ENCODE results near the gene PARP1.
"Not testable (repeated sequence)": the region's sequence is repeated elsewhere in the genome, so short reads cannot be mapped to it uniquely, and the experiment has no call there.

The PARP1 gene

DNA sequence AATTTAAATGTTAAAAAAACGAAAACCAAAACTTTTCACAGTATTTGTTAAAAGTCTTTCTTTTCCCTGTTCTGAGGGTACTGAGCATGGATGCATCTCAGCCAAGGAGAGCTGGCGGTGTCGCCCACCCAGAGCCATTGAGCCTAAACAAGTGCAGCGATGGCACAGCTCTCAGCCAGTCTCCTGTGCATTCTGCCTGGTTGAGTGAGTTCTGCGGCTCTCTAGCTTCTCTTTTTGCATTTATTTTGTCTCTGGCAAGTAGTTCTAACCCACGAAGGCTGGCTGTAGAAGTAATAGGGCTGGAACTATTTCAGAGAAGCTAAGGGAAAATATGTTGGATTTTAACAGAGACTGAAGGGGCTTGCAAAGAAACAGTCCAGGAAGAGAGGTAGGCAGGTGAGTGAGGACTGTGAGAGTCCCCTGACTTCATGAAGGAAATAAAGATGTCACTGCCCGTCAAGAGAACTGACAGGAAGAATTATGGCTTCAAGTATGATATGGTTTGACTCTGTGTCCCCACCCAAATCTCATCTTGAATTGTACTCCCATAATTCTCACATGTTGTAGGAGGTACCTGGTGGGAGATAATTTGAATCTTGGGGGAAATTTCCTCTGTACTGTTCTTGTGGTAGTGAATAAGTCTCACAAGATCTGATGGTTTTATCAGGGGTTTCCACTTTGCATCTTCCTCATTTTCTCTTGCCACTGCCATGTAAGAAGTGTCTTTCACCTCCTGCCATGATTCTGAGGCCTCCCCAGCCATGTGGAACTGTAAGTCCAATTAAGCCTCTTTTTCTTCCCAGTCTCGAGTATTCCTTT, 63.2 kb downstream of the PARP1 start:
- DNase-seq = no peak

DNA sequence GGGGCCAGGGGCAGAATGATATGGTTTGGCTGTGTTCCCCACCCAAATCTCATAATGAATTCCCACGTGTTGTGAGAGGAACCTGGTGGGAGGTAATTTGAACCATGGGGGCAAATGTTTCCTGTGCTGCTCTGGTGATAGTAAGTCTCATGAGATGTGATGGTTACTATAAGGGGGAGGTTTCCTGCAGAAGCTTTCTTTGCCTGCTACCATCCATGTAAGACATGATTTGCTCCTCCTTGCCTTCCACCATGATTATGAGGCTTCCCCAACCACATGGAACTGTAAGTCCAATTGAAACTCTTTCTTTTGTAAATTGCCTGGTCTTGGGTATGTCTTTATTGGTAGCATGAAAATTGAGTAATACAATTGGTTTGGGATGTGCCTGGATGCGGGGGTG, 65.2 kb downstream of the PARP1 start:
- DNase-seq = no peak

DNA sequence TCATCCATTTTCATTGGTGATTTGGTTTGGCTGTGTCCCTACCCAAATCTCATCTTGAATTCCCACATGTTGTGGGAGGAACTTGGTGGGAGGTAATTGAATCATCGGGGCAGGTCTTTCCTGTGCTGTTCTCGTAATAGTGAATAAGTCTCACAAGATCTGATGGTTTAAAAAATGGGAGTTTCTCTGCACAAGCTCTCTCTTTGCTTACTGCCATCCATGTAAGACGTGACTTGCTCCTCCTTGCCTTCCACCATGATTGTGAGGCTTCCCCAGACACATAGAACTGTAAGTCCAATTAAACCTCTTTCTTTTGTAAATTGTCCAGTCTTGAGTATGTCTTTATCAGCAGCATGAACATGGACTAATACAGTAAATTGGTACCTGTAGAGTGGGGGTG, 67.8 kb downstream of the PARP1 start:
- DNase-seq = not testable (repeated sequence)

DNA sequence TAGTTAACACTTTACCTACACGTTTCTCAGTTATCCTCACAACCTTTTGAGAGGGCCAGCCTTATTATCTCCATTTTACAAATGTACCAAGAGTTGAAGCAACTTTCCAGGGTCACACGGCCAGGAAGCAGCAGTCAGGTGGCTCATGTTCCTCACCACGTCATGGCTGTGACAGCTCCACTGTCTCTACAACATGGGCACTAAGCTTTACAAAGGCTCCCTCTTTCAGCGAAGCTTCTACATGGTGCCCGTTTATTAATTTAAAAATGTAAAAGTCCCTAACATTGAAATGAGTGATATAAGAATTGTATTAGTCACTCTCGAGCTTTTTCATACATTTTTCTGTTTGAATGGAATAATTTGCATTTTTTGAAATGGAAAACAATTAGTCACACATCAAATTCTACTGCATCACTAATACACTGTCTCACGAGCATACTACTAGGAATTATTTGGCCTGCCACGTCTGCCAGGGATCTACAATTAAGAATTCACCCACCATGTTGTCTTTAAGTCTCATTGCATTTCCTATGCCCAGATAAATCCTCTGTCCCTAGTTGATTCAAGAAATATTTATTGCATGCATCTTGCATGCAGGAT, 70.5 kb downstream of the PARP1 start:
- no peak for DNase-seq

DNA sequence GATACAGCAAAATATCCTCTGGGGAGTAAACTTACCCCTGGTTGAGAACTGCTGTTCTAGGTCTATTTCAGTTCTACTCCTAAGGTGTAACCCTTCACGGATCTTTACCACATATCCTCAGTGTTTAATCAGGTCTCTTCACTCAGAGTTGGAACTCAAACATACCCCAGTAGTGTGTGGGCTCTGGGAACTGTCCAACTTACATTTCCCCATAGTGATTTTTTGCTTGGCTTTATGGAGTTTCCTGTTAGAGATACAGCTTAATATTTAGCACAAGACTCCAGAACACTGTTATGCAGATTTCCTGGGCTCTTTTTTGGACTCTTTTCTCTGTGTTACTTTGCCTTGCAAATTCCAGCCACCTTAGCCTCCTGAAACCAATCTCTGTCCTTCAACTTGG, 72.2 kb downstream of the PARP1 start:
- no peak for DNase-seq

DNA sequence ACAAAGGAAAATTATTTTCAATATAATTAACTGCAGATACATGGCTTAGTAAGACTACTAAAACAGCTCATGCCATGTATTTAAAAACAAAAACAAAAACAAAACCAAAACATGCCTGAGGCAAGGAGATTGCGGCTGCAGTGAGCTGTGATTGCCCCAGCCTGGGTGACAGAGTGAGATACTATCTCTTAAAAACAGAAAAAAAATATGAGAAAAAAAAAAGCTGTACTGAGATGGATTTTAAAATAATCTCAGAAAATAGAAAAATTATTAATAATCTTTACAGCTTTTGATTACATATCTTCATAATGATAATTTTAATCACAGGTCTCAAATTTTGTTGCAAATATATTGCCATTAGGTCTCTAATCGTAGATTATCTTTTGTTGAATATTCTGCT, 74.9 kb downstream of the PARP1 start:
- DNase-seq = no peak

DNA sequence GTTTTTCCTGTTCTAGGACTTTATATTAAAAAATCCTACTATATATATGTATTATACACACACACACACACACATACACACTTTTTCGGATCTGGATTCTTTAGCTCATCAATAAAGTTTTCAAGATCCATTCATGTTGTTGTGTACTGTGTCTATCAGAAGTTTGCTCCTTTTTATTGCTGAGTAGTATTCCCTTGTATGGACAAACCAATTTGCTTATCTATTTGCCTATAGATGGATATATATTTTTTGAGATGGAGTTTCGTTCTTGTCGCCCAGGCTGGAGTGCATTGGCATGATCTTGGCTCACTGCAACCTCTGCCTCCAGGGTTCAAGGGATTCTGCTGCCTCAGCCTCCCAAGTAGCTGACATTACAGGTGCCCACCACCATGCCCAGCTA, 78.7 kb downstream of the PARP1 start:
- DNase-seq = no peak

DNA sequence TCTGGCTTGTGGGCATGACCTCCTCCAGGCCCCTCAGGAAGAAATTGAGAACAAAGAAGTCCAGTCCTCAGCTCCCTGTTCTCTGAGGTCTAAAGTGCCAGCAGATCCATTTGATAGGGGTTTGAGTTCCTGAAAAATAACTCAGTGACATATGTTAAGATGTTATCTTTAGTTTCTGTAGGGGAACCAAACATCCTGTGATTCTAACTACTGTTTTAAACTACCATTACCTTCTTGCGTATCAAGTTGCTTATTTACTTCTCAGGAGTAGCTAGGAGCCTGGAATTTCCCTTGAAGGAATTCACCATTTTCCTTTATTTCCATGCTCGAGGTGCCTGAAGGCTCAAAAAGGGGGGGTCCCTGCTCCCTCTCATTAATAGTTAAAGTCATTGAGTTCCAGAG, 80.1 kb downstream of the PARP1 start:
- DNase-seq = no peak

DNA sequence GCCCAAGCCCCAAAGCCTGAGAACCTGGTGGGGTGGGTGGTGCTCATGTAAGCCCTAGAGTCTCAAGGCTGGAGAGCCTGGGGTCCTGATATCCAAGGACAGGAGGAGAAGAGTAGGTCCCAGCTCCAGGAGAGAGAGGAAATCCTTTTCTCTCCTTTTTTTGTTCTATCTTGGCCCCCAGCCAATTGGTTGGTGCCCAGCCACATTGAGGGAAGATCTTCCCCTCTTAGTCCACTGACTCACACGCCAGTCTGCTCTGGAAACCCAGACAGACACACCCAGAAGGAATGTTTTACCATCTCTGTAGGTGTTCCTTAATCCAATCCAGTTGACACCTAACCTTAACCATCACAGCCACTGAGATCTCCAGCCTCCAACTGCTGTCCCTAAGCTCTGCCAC, 82.7 kb downstream of the PARP1 start:
- no peak for DNase-seq

DNA sequence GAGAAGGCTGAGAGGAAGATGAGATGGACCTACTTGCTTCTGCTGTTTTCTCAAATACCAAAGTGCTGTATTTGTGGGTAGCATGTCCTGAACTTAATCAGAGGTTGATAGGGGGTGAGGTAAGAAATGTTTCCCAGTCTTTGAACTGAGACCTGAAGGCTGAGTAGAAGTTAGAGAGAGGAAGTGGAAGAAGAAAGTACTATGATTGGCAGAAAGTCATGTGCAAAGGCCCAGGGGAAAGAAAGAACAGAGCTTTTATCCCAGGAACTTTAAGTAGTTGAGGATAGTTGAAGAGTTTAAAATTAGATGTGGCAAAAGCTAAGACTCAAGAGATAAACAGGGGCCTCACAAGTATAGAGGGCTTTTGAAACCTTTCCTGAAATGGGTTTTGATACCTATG, 83.4 kb downstream of the PARP1 start:
- no peak for DNase-seq

DNA sequence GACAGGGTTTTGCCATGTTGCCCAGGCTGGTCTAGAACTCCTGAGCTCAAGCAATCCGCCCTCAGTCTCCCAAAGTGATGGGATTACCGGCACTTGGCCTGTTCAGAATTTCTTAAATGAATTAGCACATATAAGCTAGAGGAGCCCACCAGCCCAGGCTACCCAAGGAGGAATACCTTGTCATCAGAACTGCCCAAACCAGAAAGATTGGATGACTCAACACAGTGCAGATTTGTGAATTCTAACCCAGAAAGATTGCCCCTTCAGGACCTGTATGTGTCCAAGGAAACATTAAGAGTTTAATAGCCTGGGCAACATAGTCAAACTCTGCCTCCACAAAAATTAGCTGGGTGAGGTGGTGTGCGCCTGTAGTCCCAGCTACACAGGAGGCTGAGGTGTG, 84.9 kb downstream of the PARP1 start:
- DNase-seq = peak; percentile 30

DNA sequence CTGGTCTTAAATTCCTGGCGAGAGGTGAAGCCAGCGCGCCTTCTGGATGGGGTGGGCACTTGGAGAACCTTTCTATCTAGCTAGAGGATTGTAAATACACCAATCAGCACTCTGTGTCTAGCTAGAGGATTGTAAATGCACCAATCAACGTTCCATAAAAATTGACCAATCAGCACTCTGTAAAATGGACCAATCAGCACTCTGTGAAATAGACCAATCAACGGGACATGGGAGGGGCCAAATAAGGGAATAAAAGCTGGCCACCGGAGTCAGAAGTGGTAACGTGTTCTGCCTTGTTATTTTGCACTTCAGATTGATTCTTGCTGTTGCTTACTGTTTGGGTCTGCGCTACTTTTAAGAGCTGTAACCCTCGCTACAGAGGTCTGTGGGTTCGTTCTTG, 87.0 kb downstream of the PARP1 start:
- DNase-seq = no peak

DNA sequence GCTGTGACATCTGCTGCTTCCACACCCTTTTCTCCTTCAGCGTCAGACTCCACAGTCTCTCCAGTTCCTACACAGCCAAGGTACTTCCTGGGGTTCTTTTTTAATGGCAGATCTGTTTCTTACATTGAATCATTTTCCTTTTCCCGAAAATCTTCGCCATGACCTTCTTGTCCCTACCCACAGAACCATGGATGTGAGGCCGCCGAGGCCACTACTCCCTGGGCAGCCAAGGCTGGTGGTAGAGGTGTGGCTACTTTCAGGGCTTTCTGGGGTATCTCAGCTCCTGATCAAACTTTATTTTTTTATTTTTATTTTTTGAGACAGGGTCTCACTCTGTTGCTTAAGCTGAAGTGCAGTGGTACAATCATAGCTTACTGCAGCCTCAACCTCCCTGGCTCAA, 89.4 kb downstream of the PARP1 start:
- no peak for DNase-seq

DNA sequence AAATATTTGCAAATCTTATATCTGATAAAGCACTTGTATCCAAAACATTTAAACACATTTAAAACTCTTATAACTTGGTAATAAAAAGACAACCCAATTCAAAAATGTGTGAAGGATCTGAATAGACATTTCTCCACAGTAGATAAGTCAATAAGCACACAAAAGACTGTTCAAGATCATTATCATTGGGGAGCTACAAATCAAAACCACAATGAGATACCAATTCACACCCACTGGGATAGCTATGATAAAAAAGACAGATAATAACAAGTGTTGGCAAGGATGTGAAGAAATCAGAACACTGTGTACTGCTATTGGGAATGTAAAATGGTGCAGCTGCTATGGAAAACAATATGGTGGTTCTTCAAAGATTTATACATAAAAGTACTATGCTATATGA, 93.8 kb downstream of the PARP1 start:
- DNase-seq = no peak

DNA sequence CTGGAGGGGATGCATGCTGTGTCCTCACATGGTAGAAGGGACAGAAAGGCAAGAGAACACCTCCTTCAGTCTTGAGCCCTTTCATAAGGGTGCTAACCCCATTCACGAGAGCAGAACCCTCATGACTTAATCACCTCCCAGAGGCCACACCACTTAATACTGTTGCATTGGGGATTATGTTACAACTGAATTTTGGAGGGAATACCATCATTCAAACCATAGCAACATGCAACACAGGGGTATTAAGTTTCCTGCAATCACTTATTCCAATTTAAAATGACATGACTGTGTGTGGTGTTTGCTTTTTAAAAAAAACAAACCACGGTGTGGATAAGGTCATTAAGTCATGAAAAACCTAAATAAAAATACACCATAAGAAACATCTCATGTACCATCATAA, 95.8 kb downstream of the PARP1 start:
- no peak for DNase-seq

DNA sequence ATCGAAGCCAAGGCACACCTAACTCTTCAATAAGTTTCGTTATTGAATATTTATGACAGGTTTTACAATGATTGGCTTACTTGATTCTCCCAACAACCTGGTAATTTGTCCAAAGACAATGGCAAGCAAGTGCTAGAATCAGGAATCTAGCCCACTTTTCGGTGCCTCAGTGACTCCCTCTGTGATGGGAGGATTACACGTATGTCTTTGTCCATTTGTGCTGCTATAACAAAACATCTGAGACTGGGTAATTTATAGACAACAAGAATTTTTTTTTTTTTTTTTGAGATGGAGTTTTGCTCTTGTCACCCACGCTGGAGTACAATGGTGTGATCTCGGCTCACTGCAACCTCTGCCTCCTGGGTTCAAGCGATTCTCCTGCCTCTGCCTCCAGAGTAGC, 96.5 kb downstream of the PARP1 start:
- no peak for DNase-seq

Measured in DMS53 (cell line).